HG02763 (cell line): ENCODE measurements around the gene METTL22.

Experiments
- ATAC-seq: cut with Tn5 transposase; IDR thresholded peaks from one replicate; pipeline ENCODE4 v1.9.1; 2021; ENCODE audit warnings: mild to moderate bottlenecking, moderate library complexity; ENCODE audit not compliant: unreplicated experiment

The METTL22 gene

DNA sequence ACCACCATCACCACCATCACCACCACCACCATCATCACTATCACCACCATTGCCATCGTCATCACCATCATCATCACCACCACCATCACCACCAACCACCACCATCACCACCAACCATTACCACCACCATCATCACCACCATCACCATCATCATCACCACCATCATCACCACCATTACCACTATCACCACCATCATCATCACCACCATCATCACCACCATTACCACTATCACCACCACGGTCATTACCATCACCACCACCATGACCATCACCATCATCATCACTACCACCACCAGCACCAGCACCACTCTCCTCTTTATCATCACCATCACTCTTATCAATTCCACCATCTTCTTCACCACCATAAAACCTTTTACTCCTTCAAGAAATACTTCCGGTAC is 30.0 kb upstream of the METTL22 start:
- no peak for ATAC-seq

DNA sequence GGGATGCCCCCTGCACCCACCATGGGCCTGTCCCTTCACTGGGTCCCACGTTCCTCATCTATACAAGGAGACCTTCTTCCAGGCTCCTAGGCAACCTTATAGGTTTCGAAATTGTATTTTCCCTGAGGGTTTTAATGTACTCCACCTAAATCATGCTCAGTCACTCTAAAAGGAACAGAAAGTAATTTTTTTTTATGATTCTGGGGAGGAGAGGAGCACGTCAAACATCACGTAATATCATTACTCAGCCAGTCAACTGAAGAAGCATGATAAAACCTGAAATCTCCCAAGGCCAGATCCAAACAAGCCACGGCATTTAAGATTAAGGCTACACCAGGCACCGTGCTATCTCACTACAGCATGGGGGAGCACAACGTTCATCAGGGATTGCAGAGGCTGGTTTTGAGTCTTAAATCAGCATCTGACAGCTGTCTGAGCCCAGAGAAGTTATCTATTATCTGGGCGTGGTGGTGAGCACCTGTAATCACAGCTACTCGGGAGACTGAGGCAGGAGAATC is 27.3 kb upstream of the METTL22 start:
- ATAC-seq = no peak

DNA sequence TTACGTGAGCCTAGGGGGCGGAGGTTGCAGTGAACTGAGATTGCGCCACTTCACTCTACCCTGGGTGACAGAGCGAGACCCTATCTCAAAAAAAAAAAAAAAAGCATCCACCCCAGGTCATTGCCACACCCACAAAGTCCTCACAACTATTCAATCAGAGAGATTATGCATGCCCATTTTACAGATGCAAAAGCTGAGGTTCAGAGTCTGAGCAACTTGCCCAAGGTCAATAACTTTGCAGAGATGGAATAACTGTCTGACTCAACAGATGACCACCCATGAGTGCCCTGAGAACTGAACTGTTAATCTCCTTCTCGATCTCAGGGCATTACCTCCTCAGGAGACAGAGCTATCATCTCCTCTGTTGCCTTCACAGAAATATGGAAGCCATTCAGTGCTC is 25.7 kb upstream of the METTL22 start:
- ATAC-seq = no peak

DNA sequence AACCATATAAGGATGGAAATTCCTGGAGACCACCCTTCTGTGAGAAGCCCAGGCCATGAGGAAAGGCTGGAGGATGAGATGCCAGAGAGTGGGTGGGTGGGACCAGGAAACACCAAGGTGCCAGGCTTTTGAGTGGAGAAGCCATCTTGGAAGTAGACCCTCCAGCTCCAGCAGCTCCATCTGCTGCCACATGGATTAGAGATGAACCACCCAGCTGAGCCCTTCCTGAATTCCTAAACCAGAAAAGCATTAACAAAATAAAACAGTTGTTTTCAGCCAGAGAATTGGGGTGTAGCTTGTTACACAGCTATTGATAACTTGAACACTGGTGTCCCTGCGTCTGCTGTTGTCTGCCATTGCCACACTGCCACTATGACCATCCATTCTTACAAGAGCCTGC is 24.9 kb upstream of the METTL22 start:
- ATAC-seq = no peak

DNA sequence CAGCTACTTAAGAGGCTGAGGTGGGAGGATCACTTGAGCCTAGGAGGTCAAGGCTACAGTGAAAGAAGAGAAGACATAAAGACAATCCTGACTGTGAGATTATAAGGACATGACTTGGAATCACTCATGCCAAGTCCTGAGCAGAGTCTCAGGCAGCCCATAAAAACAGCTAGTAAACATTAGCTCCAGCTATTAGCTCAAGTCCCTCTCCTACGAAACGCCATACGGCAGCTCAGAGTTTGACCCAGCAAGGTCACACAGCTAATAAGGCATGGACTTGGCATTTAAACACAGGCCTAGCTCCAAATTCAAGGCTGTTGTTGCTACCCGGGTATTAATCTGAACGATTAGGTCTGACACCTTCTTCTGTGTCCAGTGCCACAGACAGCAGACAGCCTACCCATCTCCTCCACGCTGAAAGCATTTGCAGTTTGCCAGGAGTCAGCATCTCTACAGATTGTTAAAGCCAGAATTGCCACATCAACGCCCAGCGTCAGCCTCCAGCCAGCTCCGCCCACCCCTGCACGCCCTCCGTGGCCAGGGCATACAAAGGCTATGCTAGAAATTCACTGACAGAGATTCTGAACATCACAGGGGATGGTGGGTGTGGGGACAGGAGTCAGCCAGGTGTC is 21.2 kb upstream of the METTL22 start:
- no peak for ATAC-seq

DNA sequence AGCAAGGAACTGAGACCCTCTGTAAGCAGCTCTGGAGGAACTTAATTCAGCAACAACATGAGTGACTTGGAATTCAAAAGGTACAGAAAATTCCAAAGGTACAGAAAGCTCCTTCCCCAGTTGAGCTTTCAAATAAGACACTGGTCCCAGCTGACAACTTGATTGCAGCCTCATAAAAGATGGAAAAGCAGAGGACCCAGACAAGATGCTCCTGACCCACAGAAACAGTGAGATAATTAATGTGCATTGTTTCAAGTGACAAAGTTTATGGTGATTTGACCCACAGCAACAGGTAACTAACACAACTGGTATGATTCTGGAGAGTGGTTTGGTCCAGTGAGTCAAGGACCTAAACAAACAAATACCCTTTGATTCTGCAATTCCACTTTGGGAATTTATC is 15.9 kb upstream of the METTL22 start:
- no peak for ATAC-seq

DNA sequence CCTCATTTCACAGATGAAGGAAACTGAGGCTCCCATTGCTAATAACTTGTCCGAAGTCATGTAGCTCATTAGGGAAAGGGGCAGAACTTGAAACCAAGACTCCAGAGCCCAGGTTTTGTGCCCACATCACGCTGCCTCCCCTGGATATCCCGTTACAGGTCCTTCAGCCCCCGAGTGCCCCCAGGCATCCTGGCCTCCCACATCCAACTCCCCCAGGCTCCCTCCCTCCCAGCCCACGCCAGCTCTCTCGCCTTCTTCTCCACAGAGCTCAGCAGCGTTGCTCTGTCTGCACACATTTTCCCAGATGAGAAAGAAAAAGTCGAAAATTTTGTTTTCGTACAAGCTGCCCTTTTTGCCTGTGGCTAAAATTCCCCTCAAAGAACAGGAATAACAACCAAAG is 14.3 kb upstream of the METTL22 start:
- no peak for ATAC-seq

DNA sequence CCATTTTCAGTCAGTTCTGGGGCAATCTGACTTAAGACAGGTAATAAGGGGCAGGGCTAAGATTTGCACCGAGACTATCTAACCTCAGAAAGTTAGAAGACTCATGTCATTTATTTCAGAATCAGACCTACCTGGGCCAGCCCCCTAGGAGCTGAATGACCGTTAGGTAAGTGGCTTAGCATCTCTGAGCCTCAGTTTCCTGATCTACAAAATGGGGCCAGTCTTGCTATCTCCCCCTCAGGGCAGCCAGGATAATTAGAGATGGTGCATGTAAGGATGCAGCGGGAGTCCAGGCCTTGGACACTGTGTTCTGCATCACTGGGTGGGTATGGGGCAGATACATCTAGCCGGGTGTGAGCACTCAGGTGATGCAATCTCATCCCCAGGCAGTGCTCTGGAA is 10.4 kb upstream of the METTL22 start:
- no peak for ATAC-seq

DNA sequence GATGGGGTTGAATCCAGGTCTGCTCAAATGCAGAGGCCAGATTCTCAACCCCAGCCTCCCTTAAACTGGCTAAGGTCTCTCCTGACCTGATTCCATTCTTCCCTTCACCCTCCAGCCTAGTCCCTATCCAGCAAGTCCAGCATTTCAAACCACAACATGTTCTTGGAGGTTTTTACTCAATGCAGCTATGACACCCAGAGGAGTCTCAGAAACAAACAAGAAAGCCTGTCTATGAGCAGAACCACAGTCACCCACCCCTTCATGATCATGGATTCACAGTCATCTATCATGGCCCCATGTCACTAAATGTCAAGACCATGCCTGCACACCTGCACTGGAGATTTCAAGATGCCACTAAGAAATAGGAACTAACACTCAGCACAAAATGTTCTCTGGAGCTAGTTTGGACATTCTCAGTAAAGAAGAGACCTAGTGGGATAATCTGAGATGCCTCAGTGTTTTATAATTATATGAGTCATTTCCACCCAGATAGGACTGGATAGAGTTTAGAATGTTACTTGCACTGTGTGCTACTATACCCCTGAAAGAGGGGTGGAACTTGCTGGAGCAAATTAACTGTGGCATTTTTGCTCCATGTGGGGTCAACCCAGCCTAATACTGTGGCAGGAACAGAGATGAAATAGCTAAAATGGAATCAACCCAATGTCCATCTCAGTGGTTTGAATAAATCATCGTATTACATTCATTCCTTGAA is 9.5 kb upstream of the METTL22 start:
- ATAC-seq = no peak

DNA sequence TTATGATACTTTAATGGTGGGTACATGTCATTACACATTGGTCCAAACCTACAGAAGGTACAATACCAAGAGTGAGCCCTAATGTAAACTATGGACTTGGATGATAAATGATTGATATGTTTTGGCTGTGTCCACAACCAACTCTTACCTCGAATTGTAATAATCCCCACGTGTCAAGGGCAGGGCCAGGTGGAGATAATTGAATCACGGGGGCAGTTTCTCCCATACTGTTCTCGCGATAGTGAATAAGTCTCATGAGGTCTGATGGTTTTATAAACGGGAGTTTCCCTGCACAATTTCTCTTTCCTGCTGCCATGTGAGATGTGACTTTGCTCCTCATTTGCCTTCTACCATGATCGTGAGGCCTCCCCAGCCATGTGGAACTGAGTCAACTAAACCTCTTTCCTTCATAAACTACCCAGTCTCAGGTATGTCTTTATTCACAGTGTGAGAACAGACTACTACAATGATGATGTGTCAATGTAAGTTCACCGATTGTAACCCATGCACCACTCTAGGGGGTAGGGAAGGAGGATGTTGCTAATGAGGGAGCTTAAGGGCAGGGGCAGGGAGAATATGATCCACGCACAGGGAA is 7.0 kb upstream of the METTL22 start:
- ATAC-seq = no peak

DNA sequence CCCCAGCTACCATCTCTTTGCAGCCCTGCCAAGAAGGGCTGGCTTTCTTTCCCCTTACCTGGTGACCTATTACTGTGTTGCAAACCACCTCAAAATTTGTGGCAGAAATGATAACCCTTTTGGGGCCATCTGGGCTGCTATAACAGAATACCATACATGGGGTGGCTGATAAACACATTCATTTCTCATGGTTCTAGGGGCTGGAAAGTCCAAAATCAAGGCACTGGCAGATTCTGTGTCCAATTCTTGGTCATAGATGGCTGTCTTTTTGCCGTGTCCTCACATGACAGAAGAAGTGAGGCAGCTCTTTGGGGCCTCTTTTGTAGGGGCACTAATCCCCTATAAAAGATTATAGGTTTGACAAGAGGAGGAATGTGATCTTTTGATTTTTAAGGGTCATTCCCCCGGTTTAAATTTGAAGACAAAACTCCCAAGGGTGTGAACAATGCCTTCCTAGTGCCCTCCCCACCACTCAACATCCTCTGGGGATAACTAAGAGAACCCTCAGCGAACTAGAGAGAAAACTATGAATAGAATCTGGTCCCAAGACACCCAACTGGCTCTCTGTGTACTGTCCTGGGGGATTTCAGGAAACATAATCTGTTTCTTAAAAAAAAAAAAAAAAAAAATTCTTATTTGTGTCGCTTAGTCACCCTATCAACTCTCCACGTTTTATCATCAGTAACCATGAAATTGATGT is 1.7 kb upstream of the METTL22 start:
- no peak for ATAC-seq

DNA sequence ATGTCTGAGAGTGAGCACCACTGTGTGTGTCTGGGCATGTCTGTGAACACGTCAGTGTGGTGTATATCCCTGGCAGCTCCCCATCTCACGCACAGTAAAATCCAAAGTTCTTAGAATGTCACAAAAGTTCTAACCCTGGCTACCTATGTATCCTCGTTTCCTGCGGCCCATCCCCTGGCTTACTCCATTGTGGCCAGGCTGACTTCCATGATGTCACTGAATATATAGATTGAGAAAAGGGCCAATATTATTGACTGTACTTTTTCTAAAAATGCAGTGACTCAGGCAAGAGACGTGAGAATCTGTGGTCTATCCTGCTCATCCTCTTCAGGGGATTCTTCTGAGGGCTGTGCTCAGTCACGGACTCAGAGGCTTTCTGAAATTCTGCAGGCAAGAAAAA is 963 bp upstream of the METTL22 start:
- no peak for ATAC-seq

DNA sequence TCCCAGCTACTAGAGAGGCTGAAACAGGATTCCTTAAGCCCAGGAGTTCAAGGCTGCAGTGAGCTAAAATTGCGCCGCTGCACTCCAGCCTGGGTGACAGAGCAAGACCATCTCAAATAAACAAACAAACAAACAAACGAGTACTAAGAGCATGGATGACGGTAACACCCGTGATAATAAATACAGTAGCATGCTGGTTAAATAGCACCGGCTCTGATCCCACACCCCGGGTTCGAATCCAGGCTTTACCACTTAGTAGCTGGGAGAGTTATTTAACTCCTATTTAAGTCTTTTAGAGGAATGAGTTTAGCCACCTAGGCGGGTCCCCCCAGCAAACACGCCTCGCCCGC is 301 bp upstream of the METTL22 start:
- no peak for ATAC-seq

DNA sequence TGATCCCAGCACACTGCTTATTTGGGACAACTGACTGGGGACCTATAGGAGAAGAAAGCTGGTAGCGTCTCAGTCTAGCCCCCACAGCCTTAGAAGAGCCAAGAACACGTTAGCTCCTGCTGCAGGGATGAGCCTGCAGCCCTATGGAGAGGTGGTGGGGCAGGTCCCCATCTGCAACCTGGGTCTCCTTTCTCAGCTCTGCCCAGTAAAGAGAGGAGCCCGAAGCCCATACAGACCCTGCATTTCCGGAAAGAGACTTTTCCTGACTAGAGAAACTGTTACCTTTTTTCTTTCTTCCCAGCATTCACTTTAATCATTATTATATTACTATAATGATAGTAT is 788 bp downstream of the METTL22 start:
- ATAC-seq = no peak

DNA sequence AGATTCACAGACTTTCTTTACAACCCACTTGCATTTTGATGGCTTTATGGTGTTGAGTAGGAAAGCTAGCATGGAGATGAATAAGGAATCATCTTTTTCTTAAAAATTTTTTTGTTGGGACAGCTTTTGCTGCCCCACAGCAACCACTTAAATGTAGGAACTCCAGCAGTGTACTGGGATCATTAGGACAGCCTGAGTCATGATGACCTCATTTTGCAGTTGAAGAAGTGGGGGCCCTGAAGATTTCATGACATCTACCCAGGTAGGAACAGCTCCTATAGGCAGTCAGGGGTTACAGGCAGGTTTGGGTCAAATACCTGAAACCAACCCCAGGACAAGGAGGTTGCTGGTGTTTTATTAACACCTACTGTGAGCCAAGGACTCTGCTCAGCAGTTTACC is 2.1 kb downstream of the METTL22 start:
- ATAC-seq = no peak

DNA sequence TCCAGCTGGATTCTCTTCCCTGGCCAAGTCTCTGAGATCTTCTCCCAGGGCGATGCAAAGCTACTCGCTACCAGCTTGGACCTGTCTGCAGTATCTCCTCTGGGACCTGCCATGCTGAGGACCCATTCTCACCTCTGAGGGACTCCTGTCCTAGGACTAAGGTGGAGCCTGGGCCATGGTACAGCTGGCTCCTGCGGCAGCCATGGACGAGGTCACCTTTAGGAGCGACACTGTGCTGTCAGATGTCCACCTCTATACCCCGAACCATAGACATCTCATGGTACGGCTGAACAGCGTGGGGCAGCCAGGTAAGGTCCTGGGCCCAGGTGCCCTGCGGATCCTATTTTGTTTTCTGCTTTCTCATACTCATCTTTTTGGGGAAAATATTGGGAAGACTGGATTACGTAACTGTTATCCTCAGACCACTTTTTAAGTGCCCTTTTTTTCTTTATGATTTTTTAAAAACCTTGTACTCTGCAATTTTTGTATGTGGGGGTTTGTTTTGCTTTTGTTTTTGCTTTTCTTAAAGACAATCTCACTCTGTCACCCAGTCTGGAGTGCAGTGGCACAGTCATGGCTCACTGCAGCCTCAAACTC is 4.1 kb downstream of the METTL22 start:
- no peak for ATAC-seq

DNA sequence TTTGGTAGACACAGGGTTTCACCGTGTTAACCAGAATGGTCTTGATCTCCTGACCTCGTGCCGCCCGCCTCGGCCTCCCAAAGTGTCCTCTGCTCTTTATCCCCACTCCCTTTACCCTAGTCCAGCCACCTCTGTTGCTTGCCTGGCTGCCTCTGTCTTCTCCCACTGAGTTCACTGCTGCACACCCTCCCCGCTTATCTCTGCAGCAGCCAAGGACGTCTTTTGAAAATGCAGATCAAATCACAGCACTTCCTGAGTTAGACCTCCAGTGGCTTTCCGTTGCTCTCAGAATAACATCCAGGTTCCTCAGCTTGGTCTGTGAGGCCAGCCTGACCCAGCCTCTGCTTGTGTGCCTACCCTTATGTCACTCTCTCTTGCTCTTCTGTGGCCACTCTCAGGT is 5.4 kb downstream of the METTL22 start:
- no peak for ATAC-seq

DNA sequence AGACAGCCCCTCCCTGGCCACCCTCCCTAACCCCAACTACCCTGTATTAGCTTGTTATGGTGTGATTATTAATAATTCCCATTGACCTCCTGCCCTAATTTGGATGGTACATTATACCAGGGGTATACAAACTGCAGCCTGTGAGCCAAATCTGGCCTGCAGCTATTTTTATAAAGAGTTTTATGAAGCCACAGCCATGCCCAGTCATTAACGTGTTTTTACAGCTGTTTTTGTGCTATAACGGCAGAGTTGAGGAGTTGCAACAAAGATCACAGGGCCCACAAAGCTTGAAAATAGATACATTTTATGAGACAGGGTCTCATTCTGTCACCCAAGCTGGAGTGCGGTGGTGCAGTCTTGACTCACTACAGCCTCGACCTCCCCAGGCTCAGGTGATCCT is 6.0 kb downstream of the METTL22 start:
- no peak for ATAC-seq

DNA sequence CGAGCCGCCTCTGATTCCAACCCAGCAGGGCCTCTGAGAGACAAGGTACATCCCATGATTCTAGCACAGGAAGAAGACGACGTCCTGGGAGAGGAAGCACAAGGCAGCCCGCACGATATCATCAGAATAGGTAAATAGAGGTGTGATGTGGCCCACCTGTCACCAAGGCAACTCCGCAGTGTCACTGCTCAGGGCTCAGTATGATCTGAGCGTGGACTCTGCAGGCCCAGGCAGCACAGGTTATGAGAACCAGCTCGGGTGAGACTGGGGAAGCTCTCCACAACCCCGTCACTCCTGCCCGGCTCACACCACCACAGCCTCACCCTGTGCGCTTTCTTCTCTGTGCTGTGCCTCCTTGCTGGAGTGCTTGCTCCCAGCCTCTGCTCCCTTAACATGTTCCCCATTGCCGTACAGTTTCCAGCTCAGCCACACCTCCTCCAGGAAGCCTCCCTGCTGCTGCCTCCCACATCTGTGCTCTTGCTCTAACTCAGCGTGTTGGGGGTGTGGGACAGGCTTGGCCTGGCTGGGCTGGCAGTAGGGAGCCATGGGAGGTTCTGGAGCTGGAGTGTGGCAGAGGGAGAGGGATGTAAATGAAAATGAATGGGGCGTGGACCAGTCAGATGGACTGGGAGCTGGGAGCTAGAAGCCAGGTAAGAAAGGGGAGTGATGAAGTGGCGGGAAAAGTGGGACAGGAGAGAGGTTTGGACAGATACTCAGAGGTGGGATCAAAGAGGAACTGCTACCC is 7.7 kb downstream of the METTL22 start:
- ATAC-seq = no peak

DNA sequence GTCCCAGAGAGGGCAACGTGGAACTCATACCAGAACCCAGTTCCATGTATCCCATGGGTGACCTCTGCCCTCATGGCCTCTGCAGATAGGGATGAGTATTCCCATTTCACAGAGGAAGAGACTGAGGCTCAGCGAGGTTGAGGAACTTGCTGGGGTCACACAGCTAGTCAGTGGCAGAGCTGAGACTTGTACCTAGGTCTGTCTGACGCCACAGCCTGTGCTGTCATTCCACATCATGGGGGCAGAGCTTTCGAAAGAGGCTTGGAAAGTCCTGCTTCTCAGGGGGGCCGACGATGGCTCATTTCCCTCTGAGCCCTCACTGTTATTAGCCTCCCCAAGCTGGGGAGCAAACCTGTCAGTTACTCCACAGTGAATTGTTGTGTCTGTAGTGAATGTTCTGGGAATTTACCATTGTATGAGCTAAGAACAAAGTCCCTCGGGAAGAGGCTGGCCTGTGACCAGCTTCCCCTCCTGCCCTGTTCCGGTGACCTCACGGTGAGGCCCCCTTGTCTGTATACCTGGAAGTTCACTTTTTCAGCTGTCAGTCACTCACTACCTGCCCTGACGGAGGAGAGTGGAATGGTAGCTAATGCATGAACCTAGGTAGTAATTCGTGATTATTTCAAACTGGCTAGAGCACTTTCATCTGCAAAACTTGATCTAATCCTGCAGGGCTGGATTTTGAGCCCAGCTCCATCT is 8.9 kb downstream of the METTL22 start:
- no peak for ATAC-seq
